ENCODE measurements around the gene CEP85L. TPM values are rescaled to one million over a fixed set of nuclear protein-coding genes. Genes with fewer than 3 reads are reported as not detected.

CEP85L gene
- total RNA-seq, 1 experiment from 2014 or later = 4.9 TPM

GRCh38 chr6:118522422-118522821, 129.0 kb downstream of the CEP85L start (continued):
- no peak for TF ChIP-seq REST (IDR thresholded peaks at IDR 0.05; ENCODE audit: low read depth)
- no peak for TF ChIP-seq ELF1 (IDR thresholded peaks at IDR 0.05; ENCODE audit: borderline replicate concordance, low read depth)

- no peak overlapping the region for H3K27ac ChIP-seq (ENCODE audit: low read depth, low read length)
- H2AFZ ChIP-seq (ENCODE audit: low read depth, low read length, poor library complexity, severe bottlenecking) = no peak overlapping the region
- H3K27me3 ChIP-seq (ENCODE audit: insufficient read depth, low read length) = no peaks in the 10 kb centered on the region
- no peak overlapping the region for H3K9ac ChIP-seq (ENCODE audit: low read length)
- no TSS peak for BruUV-seq (replicated peaks)
- CTCF ChIA-PET = no interaction called here
- no peaks in the 10 kb centered on the region for H3K9me2 ChIP-seq (ENCODE audit: insufficient read depth)
- no peaks in the 10 kb centered on the region; the same call in 1 of the 2 replicates for H4K20me1 ChIP-seq (ENCODE audit: insufficient read depth)
- no peaks in the 10 kb centered on the region for H3K36me3 ChIP-seq (ENCODE audit: control insufficient read depth in 1 of 2, insufficient read depth in 2 of 2, low read length in 2 of 2)
- H3K4me3 ChIP-seq (replicated peaks in 1 of 2; ENCODE audit: low read depth in 1 of 2, low read length in 2 of 2) = no peak overlapping the region
- intact Hi-C loops (cut with micrococcal nuclease) = no loop called here
- no peaks in the 10 kb centered on the region for H3K79me2 ChIP-seq (ENCODE audit: insufficient read depth, low read length)
- ATAC-seq (no peak), DNase-seq (ENCODE audit: low read depth, low spot score) (no peak)
- RAD21 ChIA-PET (ENCODE audit: low non-redundant PET in 1 of 2, low total read pairs in 2 of 2, uncharacterized antibody in 2 of 2, unreplicated experiment in 2 of 2) = no interaction called here
- TF ChIP-seq EZH2phosphoT487 (IDR thresholded peaks at IDR 0.05; ENCODE audit: borderline replicate concordance) = no peak
- no peak for TF ChIP-seq CBX3 (IDR thresholded peaks at IDR 0.05; ENCODE audit: low read depth)
- TF ChIP-seq FOSL1 (IDR thresholded peaks at IDR 0.05; ENCODE audit: low read depth) = no peak
- TF ChIP-seq YY1 (IDR thresholded peaks at IDR 0.05; ENCODE audit: extremely low read depth, insufficient replicate concordance, low read depth, low read length) = no peak
- TF ChIP-seq SIN3A (IDR thresholded peaks at IDR 0.05; ENCODE audit: low read depth) = no peak
- H3K4me1 ChIP-seq (ENCODE audit: control insufficient read depth in 1 of 2, insufficient read depth in 2 of 2, low read length in 2 of 2) = no peaks in the 10 kb centered on the region
- no peak overlapping the region for H3K4me2 ChIP-seq (ENCODE audit: low read length)
- no peaks in the 10 kb centered on the region for H3K9me3 ChIP-seq (ENCODE audit: control insufficient read depth in 1 of 2, insufficient read depth in 1 of 2, low read depth in 1 of 2, low read length in 2 of 2)
- POLR2A ChIA-PET = no interaction called here
Measured at GRCh38 chr6:118514689-118515088, 136.7 kb downstream of the CEP85L start.

Measured in HCT116 (cell line).